Measurements from ENCODE around the gene SFMBT2.

DNA sequence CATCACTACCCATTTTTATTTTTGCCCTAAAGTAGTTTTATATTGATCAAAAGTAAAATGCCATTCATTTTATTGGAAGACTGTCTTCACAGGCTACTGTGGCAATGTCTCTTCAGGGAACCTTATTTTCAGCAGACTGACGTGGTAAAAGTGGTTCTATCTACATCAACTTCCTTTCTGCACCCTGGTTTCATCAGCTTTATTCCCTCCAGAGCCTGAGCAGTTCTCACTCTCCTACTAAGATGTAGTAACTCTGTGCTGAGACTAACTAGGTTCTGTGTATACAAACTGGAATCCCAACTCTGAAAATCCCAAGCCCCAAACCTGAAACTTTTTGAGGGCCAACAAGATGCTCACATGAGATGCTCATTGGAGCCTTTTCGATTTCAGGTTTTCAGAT is 155.3 kb downstream of the SFMBT2 start:
- TF ChIP-seq EZH2 (IDR thresholded peaks at IDR 0.05) (no peak), POLR2AphosphoS5 (IDR thresholded peaks at IDR 0.05; ENCODE audit: borderline replicate concordance, low read depth, low read length) (no peak)

Measured in SK-N-MC (cell line).